OCI-M2 (cell line): ENCODE data around the gene KRT36.

Source experiments
- DNase-seq: peaks from one replicate; lab custom pipeline; 2025; ENCODE audit not compliant: unreplicated experiment; lab: John Stamatoyannopoulos, UW

Gene KRT36

GRCh38 chr17:41444186-41444585, 45.5 kb downstream of the KRT36 start:
- DNase-seq = no peak

DNA sequence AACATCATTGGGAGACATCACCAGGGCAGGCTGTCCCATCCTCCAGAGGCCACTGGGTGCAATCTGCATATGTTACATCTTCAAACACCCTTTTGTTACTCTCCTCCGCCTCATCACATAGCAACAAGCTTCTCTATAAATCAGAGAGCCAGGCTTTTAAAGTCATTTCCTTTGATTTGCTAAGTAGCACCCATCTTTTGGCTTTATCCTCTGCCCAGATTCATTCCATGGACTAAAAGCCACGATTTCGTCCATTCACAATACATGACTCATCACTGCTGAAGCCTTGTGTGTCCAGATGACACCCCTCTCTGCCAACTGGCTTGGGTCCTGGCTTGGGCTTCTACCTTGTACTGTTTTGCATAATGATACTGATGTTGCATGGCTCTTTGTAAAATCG, 47.0 kb downstream of the KRT36 start:
- DNase-seq = no peak

DNA sequence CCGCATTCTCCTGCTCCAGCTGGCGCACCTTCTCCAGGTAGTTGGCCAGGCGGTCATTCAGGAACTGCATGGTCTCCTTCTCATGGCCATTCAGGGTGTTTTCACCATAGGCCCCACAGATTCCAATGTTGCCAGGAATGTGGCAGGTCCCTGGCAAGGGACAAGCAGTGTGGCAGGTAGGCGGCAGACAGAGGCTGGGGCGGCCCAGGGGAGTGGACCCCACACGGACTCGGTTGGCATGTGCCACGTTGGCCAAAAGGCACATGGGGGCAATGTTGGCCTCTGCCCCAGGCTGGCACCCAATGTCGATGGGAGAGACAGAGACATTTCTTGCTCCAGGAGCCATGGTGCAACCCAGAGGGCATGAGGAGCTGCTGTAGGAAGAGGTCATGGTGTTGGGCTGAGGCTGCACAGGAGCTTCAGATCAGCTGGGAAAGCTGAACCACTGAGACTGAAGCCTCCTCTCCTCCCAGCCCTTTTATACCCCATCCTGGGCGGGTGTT, 49.1 kb downstream of the KRT36 start, which contains the start of gene KRT38:
Gene KRT38 (minus strand): TSS at position 453 of the 503 bp plus-strand sequence. CDS start 62 bp downstream, at position 391.
- DNase-seq = no peak

GRCh38 chr17:41439375-41439774, 50.3 kb downstream of the KRT36 start:
- DNase-seq = no peak

DNA sequence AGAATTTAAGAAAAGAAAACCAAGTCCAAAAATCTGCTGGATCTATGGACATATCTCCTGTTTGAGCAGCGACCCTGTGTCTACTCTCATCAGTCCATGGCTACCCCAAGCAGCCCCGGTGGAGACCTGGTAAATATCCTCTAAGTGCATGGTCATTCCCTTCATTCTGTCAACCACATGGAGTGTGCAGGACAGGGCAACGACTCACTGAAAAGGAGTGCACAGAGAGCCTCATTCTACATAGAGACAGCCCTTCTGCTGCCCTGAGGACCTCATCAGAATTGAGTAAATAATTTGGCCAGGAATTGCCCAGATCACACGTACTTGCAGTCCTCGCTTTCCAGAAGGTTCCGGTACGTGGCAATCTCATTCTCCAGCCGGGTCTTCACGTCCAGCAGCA, 51.9 kb downstream of the KRT36 start:
- no peak for DNase-seq

DNA sequence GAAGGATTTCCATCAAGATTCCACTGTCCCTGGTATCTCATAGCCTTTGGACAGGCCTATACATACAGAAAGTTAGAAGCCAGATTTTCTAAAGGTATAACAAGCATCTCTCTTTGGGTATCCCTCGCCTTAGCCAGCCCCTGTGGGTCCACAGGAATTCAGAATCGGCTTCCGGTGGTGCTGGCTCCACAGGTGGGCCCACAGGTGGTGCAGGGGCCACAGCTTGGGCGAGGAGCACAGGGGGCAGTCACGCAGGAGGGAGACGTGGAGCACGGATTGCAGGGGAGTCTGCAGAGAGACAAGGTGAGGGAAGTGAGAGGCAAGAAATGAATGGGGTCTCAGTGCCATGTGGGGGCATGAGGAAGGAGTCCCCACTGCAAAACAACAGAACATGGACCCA, 52.5 kb downstream of the KRT36 start:
- DNase-seq = no peak
